ENCODE results near the gene ABCA3. TPM values are rescaled to one million over a fixed set of nuclear protein-coding genes. Genes with fewer than 3 reads are reported as not detected.

Gene ABCA3
- total and polyA plus RNA-seq, 2 experiments from 2014 or later, result 3.0 to 4.1 TPM

- Histone ChIP-seq H3K4me3 (no peak overlapping the region), H3K27me3 (ENCODE audit: insufficient read depth) (peaks cover 7% of the 10 kb centered on the region), H4K20me1 (replicated peaks; ENCODE audit: insufficient read depth) (no peaks in the 10 kb centered on the region; the same call in 1 of the 2 replicates), H3K4me1 (ENCODE audit: insufficient read depth) (no peaks in the 10 kb centered on the region), H3K9me2 (ENCODE audit: insufficient read depth) (no peaks in the 10 kb centered on the region), H3F3A (replicated peaks; ENCODE audit: low read depth) (no peaks in the 10 kb centered on the region), H3K4me2 (no peak overlapping the region), H3K79me2 (replicated peaks; ENCODE audit: insufficient read depth) (no peaks in the 10 kb centered on the region), H3K27ac (ENCODE audit: low read depth) (no peak overlapping the region), H3K36me3 (ENCODE audit: insufficient read depth) (no peaks in the 10 kb centered on the region), H2AFZ (no peak overlapping the region)
- no peaks in the 10 kb centered on the region; the same call in 2 of the 3 replicates for H3K9me3 Mint-ChIP-seq
- no peak for DNase-seq (ENCODE audit: low spot score)
- no peak overlapping the region for H3K4me3 Mint-ChIP-seq
- no peaks in the 10 kb centered on the region for H3K36me3 Mint-ChIP-seq (ENCODE audit: low read depth)
- TF ChIP-seq JUNB (IDR thresholded peaks at IDR 0.05; ENCODE audit: unreplicated experiment), result no peak
- H3K27ac Mint-ChIP-seq, result no peak overlapping the region
- peaks cover 14% of the 10 kb centered on the region for H3K27me3 Mint-ChIP-seq (ENCODE audit: insufficient read depth, low read depth, poor library complexity)
- ATAC-seq, result no peak
- no peaks in the 10 kb centered on the region for H3K4me1 Mint-ChIP-seq
Measured at GRCh38 chr16:2333231-2333630, 7.3 kb downstream of the ABCA3 start.

- H3K4me3 Mint-ChIP-seq, result no peak overlapping the region
- Histone ChIP-seq H3K79me2 (replicated peaks; ENCODE audit: insufficient read depth) (no peaks in the 10 kb centered on the region), H3K9me2 (ENCODE audit: insufficient read depth) (no peaks in the 10 kb centered on the region), H3F3A (replicated peaks; ENCODE audit: low read depth) (no peaks in the 10 kb centered on the region), H3K27me3 (ENCODE audit: insufficient read depth) (no peaks in the 10 kb centered on the region), H4K20me1 (replicated peaks; ENCODE audit: insufficient read depth) (no peaks in the 10 kb centered on the region; the same call in 1 of the 2 replicates), H3K36me3 (ENCODE audit: insufficient read depth) (no peaks in the 10 kb centered on the region), H2AFZ (no peak overlapping the region), H3K4me2 (no peak overlapping the region), H3K27ac (ENCODE audit: low read depth) (no peak overlapping the region), H3K4me1 (ENCODE audit: insufficient read depth) (no peaks in the 10 kb centered on the region), H3K4me3 (no peak overlapping the region)
- no peaks in the 10 kb centered on the region; the same call in 2 of the 3 replicates for H3K9me3 Mint-ChIP-seq
- DNase-seq (ENCODE audit: low spot score) (no peak), ATAC-seq (no peak)
- no peak overlapping the region for H3K27ac Mint-ChIP-seq
- H3K4me1 Mint-ChIP-seq, result no peaks in the 10 kb centered on the region
- no peak for TF ChIP-seq JUNB (IDR thresholded peaks at IDR 0.05; ENCODE audit: unreplicated experiment)
- no peak for TF ChIP-seq POLR2AphosphoS5 (IDR thresholded peaks at IDR 0.05; ENCODE audit: low read depth)
- no peaks in the 10 kb centered on the region for H3K36me3 Mint-ChIP-seq (ENCODE audit: low read depth)
- peaks cover 10% of the 10 kb centered on the region for H3K27me3 Mint-ChIP-seq (ENCODE audit: insufficient read depth, low read depth, poor library complexity)
Measured at GRCh38 chr16:2331931-2332267, 8.6 kb downstream of the ABCA3 start.

- Mint-ChIP-seq H3K4me1 (no peaks in the 10 kb centered on the region), H3K27ac (no peak overlapping the region), H3K4me3 (no peak overlapping the region), H3K36me3 (ENCODE audit: low read depth) (no peaks in the 10 kb centered on the region), H3K9me3 (no peaks in the 10 kb centered on the region; the same call in 2 of the 3 replicates), H3K27me3 (ENCODE audit: insufficient read depth, low read depth, poor library complexity) (peaks cover 10% of the 10 kb centered on the region)
- no peaks in the 10 kb centered on the region for H3K27me3 ChIP-seq (ENCODE audit: insufficient read depth)
- H3K36me3 ChIP-seq (ENCODE audit: insufficient read depth), result no peaks in the 10 kb centered on the region
- no peak overlapping the region for H3K4me2 ChIP-seq
- H3K79me2 ChIP-seq (replicated peaks; ENCODE audit: insufficient read depth), result no peaks in the 10 kb centered on the region
- H3K4me1 ChIP-seq (ENCODE audit: insufficient read depth), result no peaks in the 10 kb centered on the region
- no peak overlapping the region for H3K4me3 ChIP-seq
- H2AFZ ChIP-seq, result no peak overlapping the region
- no peak for ATAC-seq
- no peaks in the 10 kb centered on the region for H4K20me1 ChIP-seq (replicated peaks; ENCODE audit: insufficient read depth)
- DNase-seq (ENCODE audit: low spot score), result no peak
- no peak overlapping the region for H3K27ac ChIP-seq (ENCODE audit: low read depth)
- no peaks in the 10 kb centered on the region for H3K9me2 ChIP-seq (ENCODE audit: insufficient read depth)
- no peaks in the 10 kb centered on the region for H3F3A ChIP-seq (replicated peaks; ENCODE audit: low read depth)
- no peak for TF ChIP-seq ZNF114 (CRISPR knock-in tag; IDR thresholded peaks at IDR 0.05)
- TF ChIP-seq, protein P1, sequence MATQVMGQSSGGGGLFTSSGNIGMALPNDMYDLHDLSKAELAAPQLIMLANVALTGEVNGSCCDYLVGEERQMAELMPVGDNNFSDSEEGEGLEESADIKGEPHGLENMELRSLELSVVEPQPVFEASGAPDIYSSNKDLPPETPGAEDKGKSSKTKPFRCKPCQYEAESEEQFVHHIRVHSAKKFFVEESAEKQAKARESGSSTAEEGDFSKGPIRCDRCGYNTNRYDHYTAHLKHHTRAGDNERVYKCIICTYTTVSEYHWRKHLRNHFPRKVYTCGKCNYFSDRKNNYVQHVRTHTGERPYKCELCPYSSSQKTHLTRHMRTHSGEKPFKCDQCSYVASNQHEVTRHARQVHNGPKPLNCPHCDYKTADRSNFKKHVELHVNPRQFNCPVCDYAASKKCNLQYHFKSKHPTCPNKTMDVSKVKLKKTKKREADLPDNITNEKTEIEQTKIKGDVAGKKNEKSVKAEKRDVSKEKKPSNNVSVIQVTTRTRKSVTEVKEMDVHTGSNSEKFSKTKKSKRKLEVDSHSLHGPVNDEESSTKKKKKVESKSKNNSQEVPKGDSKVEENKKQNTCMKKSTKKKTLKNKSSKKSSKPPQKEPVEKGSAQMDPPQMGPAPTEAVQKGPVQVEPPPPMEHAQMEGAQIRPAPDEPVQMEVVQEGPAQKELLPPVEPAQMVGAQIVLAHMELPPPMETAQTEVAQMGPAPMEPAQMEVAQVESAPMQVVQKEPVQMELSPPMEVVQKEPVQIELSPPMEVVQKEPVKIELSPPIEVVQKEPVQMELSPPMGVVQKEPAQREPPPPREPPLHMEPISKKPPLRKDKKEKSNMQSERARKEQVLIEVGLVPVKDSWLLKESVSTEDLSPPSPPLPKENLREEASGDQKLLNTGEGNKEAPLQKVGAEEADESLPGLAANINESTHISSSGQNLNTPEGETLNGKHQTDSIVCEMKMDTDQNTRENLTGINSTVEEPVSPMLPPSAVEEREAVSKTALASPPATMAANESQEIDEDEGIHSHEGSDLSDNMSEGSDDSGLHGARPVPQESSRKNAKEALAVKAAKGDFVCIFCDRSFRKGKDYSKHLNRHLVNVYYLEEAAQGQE (IDR thresholded peaks at IDR 0.05; ENCODE audit: unreplicated experiment), result no peak
- TF ChIP-seq STAT1 (IDR thresholded peaks at IDR 0.05; ENCODE audit: unreplicated experiment), result no peak
- TF ChIP-seq, protein P2, sequence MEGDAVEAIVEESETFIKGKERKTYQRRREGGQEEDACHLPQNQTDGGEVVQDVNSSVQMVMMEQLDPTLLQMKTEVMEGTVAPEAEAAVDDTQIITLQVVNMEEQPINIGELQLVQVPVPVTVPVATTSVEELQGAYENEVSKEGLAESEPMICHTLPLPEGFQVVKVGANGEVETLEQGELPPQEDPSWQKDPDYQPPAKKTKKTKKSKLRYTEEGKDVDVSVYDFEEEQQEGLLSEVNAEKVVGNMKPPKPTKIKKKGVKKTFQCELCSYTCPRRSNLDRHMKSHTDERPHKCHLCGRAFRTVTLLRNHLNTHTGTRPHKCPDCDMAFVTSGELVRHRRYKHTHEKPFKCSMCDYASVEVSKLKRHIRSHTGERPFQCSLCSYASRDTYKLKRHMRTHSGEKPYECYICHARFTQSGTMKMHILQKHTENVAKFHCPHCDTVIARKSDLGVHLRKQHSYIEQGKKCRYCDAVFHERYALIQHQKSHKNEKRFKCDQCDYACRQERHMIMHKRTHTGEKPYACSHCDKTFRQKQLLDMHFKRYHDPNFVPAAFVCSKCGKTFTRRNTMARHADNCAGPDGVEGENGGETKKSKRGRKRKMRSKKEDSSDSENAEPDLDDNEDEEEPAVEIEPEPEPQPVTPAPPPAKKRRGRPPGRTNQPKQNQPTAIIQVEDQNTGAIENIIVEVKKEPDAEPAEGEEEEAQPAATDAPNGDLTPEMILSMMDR (conservative IDR thresholded peaks at IDR 0.05; ENCODE audit: low read depth in 2 of 2), result no peak
- TF ChIP-seq CREB1 (CRISPR knock-in tag; IDR thresholded peaks at IDR 0.05; ENCODE audit: low read depth), result no peak
Measured at GRCh38 chr16:2331199-2331930, 9.2 kb downstream of the ABCA3 start.
